Esophagus muscularis mucosa (tissue), 4 donors: ENCODE measurements around the gene LRRC45. TPM values are rescaled to one million over a fixed set of nuclear protein-coding genes. Genes with fewer than 3 reads are reported as not detected.
A peak's percentile ranks its signal among the peaks of the same experiment; 100 is the strongest.
"Not testable (repeated sequence)": the region's sequence is repeated elsewhere in the genome, so short reads cannot be mapped to it uniquely, and the experiment has no call there.

Experiments used
- DNase-seq: peaks from one replicate; pipeline ENCODE4 v3.0.0-alpha.2; 2017; ENCODE audit errors: extremely low spot score
- H3K27ac ChIP-seq, 4 donors: fragments of 200-600 bp; sonication (generic); replicated peaks in 1 of 4; 1 replicate in 3 of 4; 2 replicates in 1 of 4; pipeline ENCODE4 v1.5.1; 2016 to 2019; ENCODE audit warnings: mild to moderate bottlenecking in 1 of 4
- H3K27me3 ChIP-seq, 4 donors: fragments of 200-600 bp; sonication (generic); one replicate each; pipeline versions ENCODE4 v1.5.1 to v1.6.0; 2016 to 2019
- H3K36me3 ChIP-seq, 4 donors: fragments of 200-600 bp; sonication (generic); one replicate each; pipeline ENCODE4 v1.5.1; 2016 to 2019
- H3K4me1 ChIP-seq, 4 donors: fragments of 200-600 bp; sonication (generic); one replicate each; pipeline ENCODE4 v1.5.1; 2016 to 2019
- H3K4me3 ChIP-seq, 4 donors: fragments of 200-600 bp; sonication (generic); 1 replicate in 2 of 4; 2 replicates in 2 of 4; pipeline ENCODE4 v1.5.1; 2016 to 2019; ENCODE audit warnings: mild to moderate bottlenecking in 4 of 4, moderate library complexity in 1 of 4
- H3K9me3 ChIP-seq, 4 donors: fragments of 200-600 bp; sonication (generic); 1 replicate in 3 of 4; 2 replicates in 1 of 4; pipeline ENCODE4 v1.5.1; 2016 to 2019
- CTCF ChIP-seq, 3 experiments: fragments of 200-600 bp in 2 of 3; fragments of 450-650 bp in 1 of 3; sonication (generic) in 2 of 3; IDR thresholded peaks; one replicate each; pipeline ENCODE4 v1.5.1; 2017 to 2019; ENCODE audit warnings: antibody characterized with exemption in 3 of 3, mild to moderate bottlenecking in 2 of 3, moderate library complexity in 1 of 3
- EP300 ChIP-seq: sonication (generic); formaldehyde crosslinking; IDR thresholded peaks from one replicate; pipeline ENCODE4 v1.6.1; 2017; ENCODE audit warnings: antibody characterized with exemption
- POLR2A ChIP-seq: fragments of 450-650 bp; IDR thresholded peaks from one replicate; pipeline ENCODE4 v1.6.1; 2017; ENCODE audit warnings: antibody characterized with exemption, moderate library complexity, mild to moderate bottlenecking, low read depth
- POLR2AphosphoS5 ChIP-seq, 2 donors: sonication (generic); formaldehyde crosslinking; IDR thresholded peaks; one replicate each; pipeline ENCODE4 v1.6.1; 2017; ENCODE audit warnings: antibody characterized with exemption in 2 of 2
- WGBS: methylation state at CpG from one replicate; pipeline ENCODE4 v1.1.5; 2018; 5-methylcytosine and 5-hydroxymethylcytosine counted together
- intact Hi-C: fragments of 100-400 bp; cut with DNase I; formaldehyde crosslinking; loops from one replicate; pipeline ENCODE4 v1.15.1; 2023
- total RNA-seq, 4 donors: library from RNA; depleted of rRNA; stranded (reverse); fragments of >200 nt; gene quantifications; one replicate each; pipeline versions ENCODE4 v1.1.0 to v1.2.1, GENCODE V29; 2016

The LRRC45 gene
- total RNA-seq, 4 donors from 2014 or later: 6.6 to 15.8 (median 11.5) TPM

- TF ChIP-seq POLR2A (no peak), CTCF (IDR thresholded peaks at IDR 0.05) (no peak), POLR2AphosphoS5 (IDR thresholded peaks at IDR 0.05) (no peak), EP300 (no peak)
- intact Hi-C loops: no loop called here
Measured at GRCh38 chr17:81978524-81979298, 44.4 kb upstream of the LRRC45 start.

GRCh38 chr17:81980122-81980521 is 43.0 kb upstream of the LRRC45 start:
- no peak for DNase-seq

More at GRCh38 chr17:81978524-81979298, 44.4 kb upstream of the LRRC45 start:
- peaks cover 11 to 26% (median 22%) of the 10 kb centered on the region in 4 donors for H3K4me1 ChIP-seq
- H3K9me3 ChIP-seq: peaks cover 0 to under 1% (median 0%) of the 10 kb centered on the region in 4 donors
- no peak for DNase-seq
- H3K27ac ChIP-seq: peak overlapping the region in 1 of 4 donors; percentile 96
- peaks cover 0 to 2% (median 0%) of the 10 kb centered on the region in 4 donors for H3K27me3 ChIP-seq
- H3K36me3 ChIP-seq: peaks cover 0 to 34% (median 22%) of the 10 kb centered on the region in 4 donors
- 86% methylated on average over 23 of the region's 27 CpGs for WGBS
- peak overlapping the region; percentile 78 to 94 (median 88) for H3K4me3 ChIP-seq

GRCh38 chr17:81980707-81981343 is 42.3 kb upstream of the LRRC45 start:
- H3K36me3 ChIP-seq: peaks cover 15 to 55% (median 42%) of the 10 kb centered on the region in 4 donors

More at GRCh38 chr17:81980122-81980521, 43.0 kb upstream of the LRRC45 start:
- no peaks in the 10 kb centered on the region for H3K9me3 ChIP-seq
- H3K36me3 ChIP-seq: peaks cover 8 to 48% (median 35%) of the 10 kb centered on the region in 4 donors
- WGBS: 98% methylated on average over 4 of the region's 4 CpGs
- no peaks in the 10 kb centered on the region for H3K27me3 ChIP-seq
- TF ChIP-seq POLR2A (no peak), EP300 (no peak), POLR2AphosphoS5 (IDR thresholded peaks at IDR 0.05) (no peak), CTCF (IDR thresholded peaks at IDR 0.05) (no peak)
- H3K4me3 ChIP-seq: no peak overlapping the region
- H3K27ac ChIP-seq: no peak overlapping the region
- H3K4me1 ChIP-seq: peaks cover 11 to 26% (median 22%) of the 10 kb centered on the region in 4 donors
- intact Hi-C loops: no loop called here

GRCh38 chr17:81981511-81981910 is 41.6 kb upstream of the LRRC45 start:
- 97% methylated on average over 12 of the region's 12 CpGs for WGBS
- intact Hi-C loops, DNase-seq, H3K27me3 ChIP-seq, H3K9me3 ChIP-seq, H3K27ac ChIP-seq, H3K4me3 ChIP-seq: not testable (repeated sequence)
- Histone ChIP-seq H3K4me1 (peaks cover 11 to 23% (median 18%) of the 10 kb centered on the region in 4 donors), H3K36me3 (peaks cover 21 to 62% (median 49%) of the 10 kb centered on the region in 4 donors)

More at GRCh38 chr17:81980707-81981343, 42.3 kb upstream of the LRRC45 start:
- peaks cover 11 to 26% (median 22%) of the 10 kb centered on the region in 4 donors for H3K4me1 ChIP-seq
- no peaks in the 10 kb centered on the region for H3K27me3 ChIP-seq
- WGBS: 84% methylated on average over 9 of the region's 9 CpGs
- DNase-seq: no peak
- no peaks in the 10 kb centered on the region for H3K9me3 ChIP-seq
- no peak for TF ChIP-seq EP300
- TF ChIP-seq POLR2AphosphoS5 (IDR thresholded peaks at IDR 0.05): no peak
- TF ChIP-seq POLR2A: no peak
- TF ChIP-seq CTCF (IDR thresholded peaks at IDR 0.05): no peak
- H3K4me3 ChIP-seq: no peak overlapping the region
- H3K27ac ChIP-seq: no peak overlapping the region
- intact Hi-C loops: no loop called here

- H3K27me3 ChIP-seq: no peaks in the 10 kb centered on the region
- H3K27ac ChIP-seq: no peak overlapping the region
- DNase-seq: no peak
- H3K36me3 ChIP-seq: peaks cover 24 to 76% (median 59%) of the 10 kb centered on the region in 4 donors
- H3K4me3 ChIP-seq: no peak overlapping the region
- intact Hi-C loops: no loop called here
- H3K9me3 ChIP-seq: no peaks in the 10 kb centered on the region
- TF ChIP-seq CTCF (IDR thresholded peaks at IDR 0.05): no peak
- no peak for TF ChIP-seq POLR2A
- TF ChIP-seq EP300: no peak
- TF ChIP-seq POLR2AphosphoS5 (IDR thresholded peaks at IDR 0.05): no peak
- H3K4me1 ChIP-seq: peaks cover 7 to 12% (median 10%) of the 10 kb centered on the region in 4 donors
- 95% methylated on average over 20 of the region's 35 CpGs for WGBS
Measured at GRCh38 chr17:81983011-81983638, 40.0 kb upstream of the LRRC45 start.
